ENCODE data around the gene SLITRK4.

DNA sequence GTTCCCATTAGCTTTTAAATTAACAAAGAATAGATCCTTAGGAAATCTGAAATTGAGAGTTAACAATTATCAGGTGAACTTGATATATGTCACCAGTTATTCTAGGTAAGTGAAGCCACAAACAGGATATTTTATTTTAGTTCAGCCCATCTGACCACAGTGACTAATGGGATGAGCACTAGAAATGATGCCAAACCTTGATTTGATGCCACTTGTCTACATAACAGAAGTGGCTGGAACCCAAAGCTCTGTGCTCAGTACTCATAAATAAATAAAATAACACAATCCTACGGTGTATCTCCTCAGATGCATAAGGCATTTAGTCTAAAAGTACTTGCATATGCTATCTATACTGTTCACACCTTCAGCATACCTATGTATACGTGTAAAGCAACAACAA, 12.2 kb downstream of the SLITRK4 start:
- no peak for TF ChIP-seq ZFP30 (CRISPR knock-in tag; IDR thresholded peaks at IDR 0.05)
- no peak for TF ChIP-seq GLIS3 (CRISPR knock-in tag; IDR thresholded peaks at IDR 0.05)

Data from SK-N-SH treated with all-trans-retinoic acid at 6 μM for 48 hours (cell line).